HG03571 (cell line): Measurements from ENCODE around the gene GAB3.
"Not testable (repeated sequence)": the region's sequence is repeated elsewhere in the genome, so short reads cannot be mapped to it uniquely, and the experiment has no call there.

Experiments used
- ATAC-seq: cut with Tn5 transposase; IDR thresholded peaks from one replicate; pipeline ENCODE4 v1.9.1; 2021; ENCODE audit not compliant: unreplicated experiment

GAB3 gene

GRCh38 chrX:154658187-154658586 is 92.7 kb downstream of the GAB3 start:
- ATAC-seq: no peak

DNA sequence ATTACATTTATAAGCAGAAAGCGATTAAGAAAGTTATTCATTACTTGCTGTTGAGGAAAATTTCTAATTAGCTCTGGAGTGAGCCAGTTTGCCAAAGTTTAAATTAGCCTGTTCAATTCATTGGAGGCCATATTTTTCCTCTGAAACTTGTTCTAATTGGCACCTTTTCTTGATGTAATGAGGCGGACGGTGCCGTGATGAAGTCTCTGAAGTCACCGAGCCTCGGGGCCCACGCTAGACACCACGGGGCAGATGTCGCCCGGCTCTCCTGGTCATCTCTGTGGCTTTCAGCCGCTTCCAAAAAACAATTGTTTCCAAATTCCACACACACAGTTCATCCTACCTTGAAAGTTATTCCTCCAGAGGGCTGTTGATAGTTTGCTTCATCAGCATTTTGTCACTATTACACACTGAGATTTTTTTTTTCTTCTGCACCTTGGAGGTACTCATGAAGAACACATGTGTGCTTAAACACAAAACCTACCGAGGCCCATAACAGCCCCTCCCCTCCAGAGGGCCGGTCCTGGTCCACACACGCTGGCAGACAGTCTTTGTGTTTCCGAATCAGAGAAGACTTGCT is 93.6 kb downstream of the GAB3 start:
- no peak for ATAC-seq

GRCh38 chrX:154655786-154656185 is 95.1 kb downstream of the GAB3 start:
- no peak for ATAC-seq

- ATAC-seq: no peak
These were observed 95.5 kb downstream of the GAB3 start for GRCh38 chrX:154655346-154655745.

DNA sequence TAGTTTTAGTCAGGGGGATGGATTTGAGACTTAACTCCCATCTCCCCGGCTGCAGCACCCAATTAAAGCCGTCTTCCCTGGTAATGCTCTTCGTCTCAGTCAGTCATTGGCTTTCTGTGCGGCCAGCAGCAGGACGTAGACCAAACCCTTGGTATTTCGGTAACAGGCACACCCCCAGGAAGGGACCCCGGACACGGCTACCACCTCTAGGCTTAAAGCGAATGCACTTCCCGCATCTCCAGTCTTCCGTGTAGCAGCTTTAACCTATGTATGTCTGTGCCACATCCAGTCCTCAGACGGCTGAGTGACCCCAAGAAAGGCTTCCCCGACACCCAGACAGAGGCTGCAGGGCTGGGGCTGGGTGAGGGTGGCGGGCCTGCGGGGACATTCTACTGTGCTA is 96.0 kb downstream of the GAB3 start:
- no peak for ATAC-seq

- ATAC-seq: no peak
These were observed 96.5 kb downstream of the GAB3 start for GRCh38 chrX:154654372-154654771.

DNA sequence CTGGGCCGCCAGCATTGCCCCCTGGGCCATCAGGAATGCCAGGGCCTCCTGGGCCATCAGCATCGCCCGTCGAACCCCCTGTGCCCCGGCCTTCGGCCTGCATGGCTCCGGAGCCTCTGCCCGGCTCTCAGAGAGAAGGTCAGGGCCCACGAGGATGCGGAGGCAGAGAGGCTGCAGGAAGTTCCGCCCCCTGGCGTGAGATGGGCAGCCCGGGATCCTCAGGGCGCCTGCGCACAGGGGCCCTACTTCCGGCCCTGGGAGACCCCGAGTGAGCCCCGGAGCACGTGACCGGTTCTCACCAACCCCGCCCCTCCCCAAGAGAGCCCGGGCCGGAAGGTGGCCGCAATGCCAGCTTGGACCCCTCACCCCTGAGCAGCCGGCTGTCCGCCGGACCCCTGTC is 97.5 kb downstream of the GAB3 start, which contains the start of gene CTAG2:
CTAG2 (minus strand) TSS at position 167 of the 400 bp plus-strand sequence; CDS start at position 103, 64 bp downstream.
- ATAC-seq: not testable (repeated sequence)

DNA sequence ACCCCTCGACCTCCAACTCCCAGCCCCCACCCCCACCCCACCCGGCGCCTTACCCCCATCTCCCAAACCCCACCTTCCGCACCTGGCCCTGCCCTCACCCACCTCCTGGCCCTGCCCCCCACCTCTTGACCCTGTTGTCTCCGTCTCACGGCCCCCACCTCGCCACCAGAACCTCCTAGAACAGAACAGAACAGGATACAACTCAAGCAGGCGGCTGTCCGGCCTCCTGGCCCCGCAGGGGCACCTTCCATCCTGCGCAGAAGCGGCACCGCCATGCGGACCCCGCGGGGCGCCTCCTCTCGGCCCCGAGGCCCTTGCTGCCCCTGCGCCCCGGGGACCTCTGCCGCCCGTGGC is 97.9 kb downstream of the GAB3 start:
- ATAC-seq: no peak

DNA sequence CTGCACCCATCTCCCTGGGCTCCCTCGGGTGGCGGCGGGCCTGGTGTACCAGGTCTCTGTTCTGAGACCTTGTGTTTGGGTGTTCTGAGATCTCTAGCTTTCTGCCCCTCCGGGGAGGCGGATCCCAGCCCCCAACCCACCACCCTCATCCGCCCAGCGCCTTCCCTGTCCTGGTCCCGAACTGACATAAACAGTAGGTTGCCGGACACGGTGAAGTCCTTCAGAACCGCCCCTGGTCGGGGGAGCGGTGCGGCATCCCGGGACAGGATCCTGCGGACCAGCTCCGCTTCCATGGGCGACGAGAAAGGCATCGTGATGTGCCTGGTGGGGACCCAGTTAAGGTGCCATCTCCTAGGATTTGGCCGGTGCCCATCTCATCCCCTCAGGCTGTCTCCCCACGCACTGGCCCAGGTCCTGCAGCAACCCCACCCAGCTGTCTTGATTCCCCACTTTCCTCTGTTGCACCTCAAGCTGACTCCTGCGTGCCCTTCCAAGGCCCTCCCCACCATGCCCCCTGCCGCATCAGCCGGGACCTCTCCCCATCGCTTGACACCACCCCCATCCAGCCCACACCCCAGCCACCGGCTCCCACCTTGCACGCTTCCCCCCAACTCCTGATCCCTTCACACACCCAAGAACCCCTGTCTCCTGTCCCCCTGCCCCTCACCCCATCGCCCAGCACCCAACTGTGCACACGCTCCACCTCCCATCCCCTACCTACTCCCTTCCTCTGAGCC is 98.4 kb downstream of the GAB3 start:
- ATAC-seq: no peak

GRCh38 chrX:154650221-154650510 is 100.7 kb downstream of the GAB3 start:
- no peak for ATAC-seq

- no peak for ATAC-seq
These were observed 101.2 kb downstream of the GAB3 start for GRCh38 chrX:154649503-154650220.

DNA sequence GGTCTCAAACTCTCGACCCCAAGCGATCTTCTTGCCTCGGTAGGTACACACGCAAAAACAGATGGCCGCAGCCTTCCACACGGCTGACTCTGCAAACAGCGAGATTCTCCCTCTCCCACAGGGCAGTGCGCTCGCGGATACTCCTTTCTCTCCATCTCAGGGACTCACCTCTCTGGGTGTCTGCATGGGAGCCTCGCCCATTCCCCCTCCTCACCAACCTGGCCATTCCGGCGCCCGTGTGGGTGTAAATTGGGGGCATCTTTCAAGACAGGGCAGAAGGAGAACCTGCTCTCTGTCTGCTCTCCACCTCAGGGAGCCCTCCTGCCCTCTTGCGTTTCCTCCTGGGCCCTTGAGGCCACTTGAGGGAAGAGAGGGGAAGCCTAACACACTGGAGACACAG is 101.9 kb downstream of the GAB3 start:
- no peak for ATAC-seq

GRCh38 chrX:154645745-154646378 is 105.0 kb downstream of the GAB3 start:
- ATAC-seq: not testable (repeated sequence)

DNA sequence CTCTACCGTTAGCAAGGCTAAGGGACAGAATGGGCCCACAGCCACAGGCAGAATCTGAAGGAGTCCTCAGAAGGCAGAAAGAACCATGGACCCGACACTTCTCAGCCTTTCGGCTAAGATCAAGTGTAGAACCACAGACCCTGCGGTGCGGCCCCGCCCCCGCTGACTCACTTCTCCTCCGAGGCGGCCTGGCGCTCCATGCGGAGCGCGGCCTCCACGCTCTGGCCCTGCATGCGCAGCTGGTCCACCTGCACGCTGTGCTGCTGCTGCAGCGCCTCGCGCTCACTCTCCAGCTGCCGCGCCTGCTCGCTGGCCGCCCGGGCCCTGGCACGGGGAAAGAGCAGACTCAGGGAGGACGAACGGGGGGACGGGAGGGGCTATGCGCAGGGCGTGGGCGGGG is 107.2 kb downstream of the GAB3 start:
- not testable (repeated sequence) for ATAC-seq

- not testable (repeated sequence) for ATAC-seq
These were observed 109.1 kb downstream of the GAB3 start for GRCh38 chrX:154641740-154642139.

- not testable (repeated sequence) for ATAC-seq
These were observed 117.2 kb downstream of the GAB3 start for GRCh38 chrX:154633661-154634060.

GRCh38 chrX:154630949-154631348 is 119.9 kb downstream of the GAB3 start:
- ATAC-seq: not testable (repeated sequence)

DNA sequence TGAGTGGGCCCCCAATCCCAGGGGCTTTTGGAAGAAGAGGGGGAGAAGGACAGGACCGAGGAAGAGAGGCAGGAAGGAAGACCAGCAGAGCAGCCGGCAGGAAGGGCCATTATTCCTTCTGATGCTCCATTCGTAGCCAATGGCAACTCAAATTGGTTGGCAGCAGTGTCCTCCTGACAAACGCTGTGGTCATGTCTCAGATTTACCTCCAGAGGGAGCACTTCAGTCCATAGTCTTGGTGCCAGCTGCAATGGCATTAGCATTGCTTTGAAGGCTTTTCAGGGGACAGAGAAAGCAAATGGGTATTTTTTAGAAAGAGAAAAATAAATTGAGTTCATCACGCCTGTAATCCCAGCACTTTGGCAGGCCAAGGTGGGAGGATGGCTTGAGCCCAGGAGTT is 121.9 kb downstream of the GAB3 start:
- ATAC-seq: not testable (repeated sequence)
